H1 (cell line): Measurements from ENCODE around the gene LHFPL3. TPM values are rescaled to one million over a fixed set of nuclear protein-coding genes. Genes with fewer than 3 reads are reported as not detected.

Experiments used
- CTCF ChIA-PET: fragments of 300-600 bp; sonication (Branson Sonifier 250); formaldehyde crosslinking; loops from one replicate; lab custom pipeline; 2021; ENCODE audit not compliant: partially characterized antibody; lab: Charles Lee
- POLR2A ChIA-PET: fragments of 300-600 bp; sonication (Branson Sonifier 250); formaldehyde crosslinking; loops from one replicate; lab custom pipeline; 2021; ENCODE audit warnings: inconsistent platforms; ENCODE audit not compliant: partially characterized antibody; lab: Charles Lee
- DNase-seq, 2 experiments: peaks; one replicate each; pipeline versions ENCODE4 v3.0.0 to v3.0.0-alpha.2; 2010 to 2022; ENCODE audit warnings: low spot score in 2 of 2, low read depth in 1 of 2, mixed read lengths in 1 of 2
- FAIRE-seq: peaks from 2 replicates; lab custom pipeline; 2011; peaks lifted over from hg19 to GRCh38; lab: Jason Lieb, UNC
- H2AFZ ChIP-seq: 2 replicates; pipeline ENCODE4 v1.8.1; 2012; ENCODE audit warnings: low read length, inconsistent platforms
- H2AK5ac ChIP-seq: 2 replicates; pipeline ENCODE4 v1.6.1; 2013; ENCODE audit warnings: low read depth, low read length
- H2BK120ac ChIP-seq: replicated peaks from 2 replicates; pipeline ENCODE3; 2013; ENCODE audit warnings: low read depth, low read length, inconsistent platforms
- H2BK12ac ChIP-seq: 2 replicates; pipeline ENCODE4 v1.6.1; 2013; ENCODE audit warnings: low read depth, low read length
- H2BK15ac ChIP-seq: 2 replicates; pipeline ENCODE4 v1.6.1; 2013; ENCODE audit warnings: low read length
- H2BK20ac ChIP-seq: 2 replicates; pipeline ENCODE4 v1.6.1; 2013; ENCODE audit warnings: low read length
- H2BK5ac ChIP-seq: 2 replicates; pipeline ENCODE4 v1.6.1; 2013; ENCODE audit warnings: low read depth, low read length
- H3K14ac ChIP-seq: 2 replicates; pipeline ENCODE4 v1.6.1; 2013; ENCODE audit warnings: inconsistent platforms; ENCODE audit not compliant: insufficient read length
- H3K18ac ChIP-seq: 2 replicates; pipeline ENCODE4 v1.6.1; 2013; ENCODE audit warnings: low read length; ENCODE audit errors: extremely low read depth
- H3K23ac ChIP-seq: 2 replicates; pipeline ENCODE4 v1.6.1; 2013; ENCODE audit warnings: inconsistent platforms; ENCODE audit not compliant: insufficient read length
- H3K23me2 ChIP-seq: 2 replicates; pipeline ENCODE4 v1.6.1; 2013; ENCODE audit warnings: low read depth, low read length
- H3K27ac ChIP-seq: 2 replicates; pipeline ENCODE4 v1.6.1; 2011; ENCODE audit warnings: low read depth, low read length, inconsistent platforms
- H3K27me3 ChIP-seq, 4 experiments: replicated peaks in 1 of 4; 1 replicate in 1 of 4; 2 replicates in 3 of 4; pipeline versions ENCODE4 v1.6.1 to v1.8.1; 2011 to 2013; ENCODE audit warnings: low read length in 3 of 4, mild to moderate bottlenecking in 3 of 4, inconsistent platforms in 2 of 4, mixed read lengths in 2 of 4, moderate library complexity in 1 of 4; ENCODE audit not compliant: control insufficient read depth in 3 of 4, insufficient read depth in 3 of 4; ENCODE audit errors: extremely low read depth in 1 of 4
- H3K36me3 ChIP-seq, 4 experiments: 2 replicates each; pipeline versions ENCODE4 v1.6.1 to v1.8.1; 2011 to 2013; ENCODE audit warnings: mild to moderate bottlenecking in 4 of 4, low read length in 3 of 4, moderate library complexity in 2 of 4, control low read depth in 1 of 4, inconsistent platforms in 1 of 4; ENCODE audit not compliant: insufficient read depth in 4 of 4, control insufficient read depth in 2 of 4
- H3K4ac ChIP-seq: replicated peaks from 2 replicates; pipeline ENCODE3; 2013; ENCODE audit warnings: low read length, low read depth, mixed read lengths, inconsistent platforms; ENCODE audit not compliant: insufficient read length
- H3K4me1 ChIP-seq, 4 experiments: replicated peaks in 1 of 4; 1 replicate in 1 of 4; 2 replicates in 3 of 4; pipeline versions ENCODE4 v1.6.1 to v1.8.1; 2011 to 2013; ENCODE audit warnings: low read length in 3 of 4, inconsistent platforms in 2 of 4, mixed read lengths in 1 of 4; ENCODE audit not compliant: insufficient read depth in 4 of 4, control insufficient read depth in 3 of 4
- H3K4me2 ChIP-seq, 2 experiments: 2 replicates each; pipeline versions ENCODE4 v1.6.1 to v1.8.1; 2011 to 2013; ENCODE audit warnings: low read depth in 2 of 2, low read length in 2 of 2, control low read depth in 1 of 2, inconsistent platforms in 1 of 2, mild to moderate bottlenecking in 1 of 2; ENCODE audit not compliant: insufficient read depth in 1 of 2
- H3K4me3 ChIP-seq, 4 experiments: fragments of 200-600, 300-600 bp in 1 of 4; sonication (generic), shearing (Covaris generic), sonication (Bioruptor Twin) in 1 of 4; 2 replicates each; pipeline versions ENCODE4 v1.5.1 to v1.8.1; 2011 to 2016; ENCODE audit warnings: low read length in 4 of 4, low read depth in 3 of 4, control low read depth in 2 of 4, inconsistent platforms in 2 of 4, mild to moderate bottlenecking in 2 of 4, mixed read lengths in 1 of 4, moderate library complexity in 1 of 4; ENCODE audit not compliant: insufficient read depth in 2 of 4; ENCODE audit errors: extremely low read depth in 1 of 4
- H3K56ac ChIP-seq: replicated peaks from 2 replicates; pipeline ENCODE3; 2013; ENCODE audit warnings: low read depth, mild to moderate bottlenecking, mixed read lengths, low read length, inconsistent platforms; ENCODE audit not compliant: insufficient read length
- H3K79me1 ChIP-seq: 2 replicates; pipeline ENCODE4 v1.6.1; 2013; ENCODE audit warnings: low read depth, low read length, control low read depth
- H3K79me2 ChIP-seq, 2 experiments: 2 replicates each; pipeline versions ENCODE4 v1.6.1 to v1.8.1; 2012 to 2013; ENCODE audit warnings: low read length in 2 of 2, mild to moderate bottlenecking in 2 of 2, inconsistent platforms in 1 of 2; ENCODE audit not compliant: insufficient read depth in 2 of 2, control insufficient read depth in 1 of 2
- H3K9ac ChIP-seq, 4 experiments: replicated peaks in 1 of 4; 1 replicate in 1 of 4; 2 replicates in 3 of 4; pipeline versions ENCODE4 v1.6.1 to v1.8.1; 2011 to 2013; ENCODE audit warnings: low read depth in 3 of 4, low read length in 3 of 4, control low read depth in 2 of 4, mild to moderate bottlenecking in 2 of 4, moderate library complexity in 2 of 4, inconsistent platforms in 1 of 4; ENCODE audit errors: extremely low read depth in 1 of 4
- H3K9me3 ChIP-seq, 2 experiments: 2 replicates each; pipeline versions ENCODE4 v1.6.1 to v1.8.1; 2012 to 2013; ENCODE audit warnings: mild to moderate bottlenecking in 2 of 2, moderate library complexity in 2 of 2, control low read depth in 1 of 2, inconsistent platforms in 1 of 2, low read depth in 1 of 2, low read length in 1 of 2, mixed read lengths in 1 of 2; ENCODE audit not compliant: insufficient read depth in 2 of 2
- H4K20me1 ChIP-seq, 2 experiments: replicated peaks in 1 of 2; 2 replicates each; pipeline versions ENCODE3 to v1.8.1; 2011 to 2013; ENCODE audit warnings: inconsistent platforms in 2 of 2, low read length in 2 of 2, mild to moderate bottlenecking in 1 of 2; ENCODE audit not compliant: insufficient read depth in 2 of 2, control insufficient read depth in 1 of 2
- H4K5ac ChIP-seq: 2 replicates; pipeline ENCODE4 v1.6.1; 2013; ENCODE audit warnings: low read length, low read depth, mixed read lengths, inconsistent platforms; ENCODE audit not compliant: insufficient read length
- H4K8ac ChIP-seq: 2 replicates; pipeline ENCODE4 v1.8.0; 2013; ENCODE audit warnings: mild to moderate bottlenecking, moderate library complexity, low read length, inconsistent platforms; ENCODE audit not compliant: insufficient read depth; ENCODE audit errors: extremely low read depth
- H4K91ac ChIP-seq: replicated peaks from 2 replicates; pipeline ENCODE3; 2013; ENCODE audit warnings: low read length, mixed read lengths, inconsistent platforms; ENCODE audit not compliant: insufficient read length
- RFX5 ChIP-seq: IDR thresholded peaks from 2 replicates; pipeline ENCODE4 v1.6.1; 2011; ENCODE audit warnings: low read depth, low read length, improper control_type of control experiment, borderline replicate concordance
- WGBS, 2 experiments: shearing (Covaris generic) in 1 of 2; methylation state at CpG; one replicate each; pipeline versions ENCODE4 v1.1.6 to v1.1.7; 2013 to 2015; ENCODE audit warnings: low lambda C conversion rate in 2 of 2, mixed read lengths in 2 of 2, inconsistent platforms in 1 of 2, low coverage in 1 of 2, missing lambda C conversion rate in 1 of 2; ENCODE audit not compliant: insufficient replicate concordance in 2 of 2, insufficient coverage in 1 of 2, insufficient read length in 1 of 2; ENCODE audit errors: extremely low coverage in 1 of 2, missing lambda C conversion rate in 1 of 2; 5-methylcytosine and 5-hydroxymethylcytosine counted together
- polyA plus RNA-seq, 7 experiments: library from polyadenylated mRNA; depleted of rRNA in 3 of 7; stranded (reverse) in 5 of 7; unstranded in 2 of 7; fragments of >200 nt in 5 of 7; fragments of 200-250 nt in 2 of 7; gene quantifications; 1 replicate in 5 of 7; 2 replicates in 1 of 7; 4 replicates in 1 of 7; pipeline versions ENCODE4 v1.2.1 to v1.2.3, GENCODE V29; 2011 to 2013; ENCODE audit warnings: missing spikeins in 2 of 7, mixed read lengths in 2 of 7
- total RNA-seq: library from RNA; stranded (reverse); fragmentation: NEBNext Ultra II Directional; extraction: Animal tissue kit (Norgen Biotek cat#: 25700); gene quantifications from 2 replicates; pipeline ENCODE4 v1.2.1, GENCODE V29; 2021

Gene LHFPL3
- total and polyA plus RNA-seq, 2 of the 8 experiments (the other 6 are each of a cell fraction or from before 2014, with no cell fraction given) = 0.24 to 0.50 TPM

GRCh38 chr7:104906032-104906431 is 577.6 kb downstream of the LHFPL3 start:
- Histone ChIP-seq H3K79me2 (no peaks in the 10 kb centered on the region), H2AFZ (no peak overlapping the region), H2BK15ac (no peak overlapping the region), H3K4me1 (no peaks in the 10 kb centered on the region), H3K56ac (no peak overlapping the region), H2AK5ac (no peak overlapping the region), H3K4me2 (no peak overlapping the region), H3K27me3 (no peaks in the 10 kb centered on the region), H4K8ac (no peak overlapping the region), H3K36me3 (no peaks in the 10 kb centered on the region), H3K18ac (no peak overlapping the region), H3K9ac (no peak overlapping the region), H2BK5ac (no peak overlapping the region), H3K79me1 (no peaks in the 10 kb centered on the region), H3K14ac (no peak overlapping the region), H3K4me3 (no peak overlapping the region), H3K27ac (no peak overlapping the region), H2BK12ac (no peak overlapping the region), H3K23ac (no peak overlapping the region), H3K23me2 (no peaks in the 10 kb centered on the region), H3K9me3 (no peaks in the 10 kb centered on the region), H2BK120ac (no peak overlapping the region), H4K20me1 (no peaks in the 10 kb centered on the region), H4K91ac (no peak overlapping the region), H4K5ac (no peak overlapping the region), H3K4ac (no peak overlapping the region), H2BK20ac (no peak overlapping the region)
- WGBS, 2 experiments = 85% methylated on average over 7 of the region's 7 CpGs; no CpG with 5 or more reads in 1 of the 2 experiments
- FAIRE-seq = no peak
- DNase-seq = no peak
- no peak for TF ChIP-seq RFX5
- POLR2A ChIA-PET = no interaction called here
- CTCF ChIA-PET = interaction anchor here (0.6 to 1.7 kb wide), 3 partner anchors 13 to 23 kb away, joined by 3 to 7 read pairs (median 4); no protein-coding TSS in a partner anchor
